ENCODE data around the gene CD93. TPM values are rescaled to one million over a fixed set of nuclear protein-coding genes. Genes with fewer than 3 reads are reported as not detected.

The CD93 gene
- polyA plus RNA-seq, 4 donors, result 0.67 to 36.7 (median 8.9) TPM

DNA sequence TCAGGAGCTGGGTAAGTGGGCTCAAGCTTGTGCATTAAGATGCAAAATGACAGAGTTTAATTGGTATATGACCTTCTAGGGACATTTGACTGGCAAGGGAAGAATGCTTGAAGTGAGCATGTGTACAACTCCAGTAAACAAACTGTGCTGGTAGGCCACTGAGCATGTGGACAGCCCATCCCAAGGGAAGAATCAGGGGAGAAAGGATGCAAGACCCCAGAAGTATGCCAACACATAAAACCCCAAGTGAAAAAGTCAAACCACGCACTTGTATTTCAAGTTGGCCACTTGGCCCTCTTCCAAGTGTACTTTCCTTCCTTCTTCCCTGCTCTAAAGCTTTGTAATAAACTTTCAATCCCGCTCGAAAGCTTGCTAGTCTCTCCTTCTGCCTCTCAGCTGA is 26.3 kb downstream of the CD93 start:
- DNase-seq (no peak), FAIRE-seq (no peak)
- WGBS, 3 donors, result 12 to 27% (median 27%) methylated on average over 3 of the region's 3 CpGs
- H3K27me3 ChIP-seq (ENCODE audit: control insufficient read depth in 3 of 3, insufficient read depth in 3 of 3, low read length in 3 of 3), result no peaks in the 10 kb centered on the region
- no peaks in the 10 kb centered on the region for H3K9me3 ChIP-seq (ENCODE audit: control insufficient read depth in 2 of 2, insufficient read depth in 1 of 2, low read depth in 1 of 2, low read length in 1 of 2)
- H3K4me1 ChIP-seq (ENCODE audit: control insufficient read depth in 3 of 3, insufficient read depth in 2 of 3, low read depth in 1 of 3, low read length in 2 of 3), result peaks cover 0 to 5% (median 0%) of the 10 kb centered on the region in 3 donors
- H3K36me3 ChIP-seq (ENCODE audit: control insufficient read depth in 3 of 3, insufficient read depth in 2 of 3, low read depth in 1 of 3, low read length in 3 of 3), result no peaks in the 10 kb centered on the region
- no peak overlapping the region for H3K4me3 ChIP-seq (ENCODE audit: low read depth in 1 of 3, low read length in 3 of 3)
- H3K27ac ChIP-seq (ENCODE audit: low read depth in 1 of 3, low read length in 2 of 3), result no peak overlapping the region

DNA sequence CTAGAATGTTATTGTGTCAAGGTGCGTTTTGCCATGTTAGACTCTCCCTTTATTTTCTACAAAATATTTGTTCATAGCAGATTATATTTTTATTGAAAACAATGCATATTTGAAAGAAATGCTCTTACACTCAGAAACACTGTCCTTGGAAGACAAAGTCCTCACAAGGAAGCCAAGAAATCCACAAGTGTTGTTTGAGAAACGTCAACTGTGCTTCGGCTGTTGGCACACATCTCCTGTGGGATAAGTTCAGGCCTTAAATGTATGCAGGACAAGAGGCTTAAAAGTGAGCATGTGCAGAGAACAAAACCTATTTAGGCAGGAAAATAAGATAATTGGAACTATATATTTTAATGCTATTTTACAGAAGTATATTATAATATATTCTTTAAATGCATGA is 27.1 kb downstream of the CD93 start:
- WGBS, 3 donors, result 81 to 88% (median 85%) methylated on average over 3 of the region's 3 CpGs
- no peak for FAIRE-seq

DNA sequence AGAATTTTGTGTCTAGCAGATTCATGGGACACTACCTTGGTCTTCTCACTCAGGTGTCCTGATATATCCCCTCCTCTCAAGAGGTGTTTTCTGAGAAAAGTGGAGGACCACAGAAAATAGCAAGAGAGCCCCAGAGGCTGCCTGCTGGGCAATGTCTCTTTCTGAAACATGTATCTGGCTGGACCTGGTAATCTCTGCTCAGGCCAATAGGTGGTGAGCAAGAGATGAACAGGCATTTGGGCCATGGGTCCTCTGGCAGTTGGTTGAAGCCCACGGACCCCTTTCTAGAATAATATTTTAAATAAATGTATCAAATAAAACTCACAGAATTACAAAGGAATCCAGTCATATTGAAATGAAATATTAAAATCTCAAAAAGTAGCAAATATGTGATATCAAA is 27.9 kb downstream of the CD93 start:
- DNase-seq (no peak), FAIRE-seq (no peak)
- Histone ChIP-seq H3K27ac (ENCODE audit: low read depth in 1 of 3, low read length in 2 of 3) (no peak overlapping the region), H3K27me3 (ENCODE audit: control insufficient read depth in 3 of 3, insufficient read depth in 3 of 3, low read length in 3 of 3) (peaks cover 0 to 4% (median 0%) of the 10 kb centered on the region in 3 donors), H3K9me3 (ENCODE audit: control insufficient read depth in 2 of 2, insufficient read depth in 1 of 2, low read depth in 1 of 2, low read length in 1 of 2) (no peaks in the 10 kb centered on the region), H3K4me1 (ENCODE audit: control insufficient read depth in 3 of 3, insufficient read depth in 2 of 3, low read depth in 1 of 3, low read length in 2 of 3) (peaks cover 0 to 5% (median 0%) of the 10 kb centered on the region in 3 donors), H3K4me3 (ENCODE audit: low read depth in 1 of 3, low read length in 3 of 3) (no peak overlapping the region), H3K36me3 (ENCODE audit: control insufficient read depth in 3 of 3, insufficient read depth in 2 of 3, low read depth in 1 of 3, low read length in 3 of 3) (no peaks in the 10 kb centered on the region)
- WGBS, 3 donors, result 52 to 73% (median 54%) methylated on average over 1 of the region's 1 CpG

More for the DNA sequence above, 27.1 kb downstream of the CD93 start:
- no peaks in the 10 kb centered on the region for H3K27me3 ChIP-seq (ENCODE audit: control insufficient read depth in 3 of 3, insufficient read depth in 3 of 3, low read length in 3 of 3)
- H3K36me3 ChIP-seq (ENCODE audit: control insufficient read depth in 3 of 3, insufficient read depth in 2 of 3, low read depth in 1 of 3, low read length in 3 of 3), result no peaks in the 10 kb centered on the region
- DNase-seq, result no peak
- no peak overlapping the region for H3K4me3 ChIP-seq (ENCODE audit: low read depth in 1 of 3, low read length in 3 of 3)
- peaks cover 0 to 5% (median 0%) of the 10 kb centered on the region in 3 donors for H3K4me1 ChIP-seq (ENCODE audit: control insufficient read depth in 3 of 3, insufficient read depth in 2 of 3, low read depth in 1 of 3, low read length in 2 of 3)
- no peaks in the 10 kb centered on the region for H3K9me3 ChIP-seq (ENCODE audit: control insufficient read depth in 2 of 2, insufficient read depth in 1 of 2, low read depth in 1 of 2, low read length in 1 of 2)
- H3K27ac ChIP-seq (ENCODE audit: low read depth in 1 of 3, low read length in 2 of 3), result no peak overlapping the region

GRCh38 chr20:23052904-23053303 is 33.2 kb downstream of the CD93 start:
- H3K36me3 ChIP-seq (ENCODE audit: control insufficient read depth in 3 of 3, insufficient read depth in 2 of 3, low read depth in 1 of 3, low read length in 3 of 3), result no peaks in the 10 kb centered on the region
- peaks cover 14 to 48% (median 27%) of the 10 kb centered on the region in 3 donors for H3K27me3 ChIP-seq (ENCODE audit: control insufficient read depth in 3 of 3, insufficient read depth in 3 of 3, low read length in 3 of 3)
- peaks cover 0 to 13% (median 2%) of the 10 kb centered on the region in 3 donors for H3K4me1 ChIP-seq (ENCODE audit: control insufficient read depth in 3 of 3, insufficient read depth in 2 of 3, low read depth in 1 of 3, low read length in 2 of 3)
- H3K4me3 ChIP-seq (ENCODE audit: low read depth in 1 of 3, low read length in 3 of 3), result no peak overlapping the region
- H3K9me3 ChIP-seq (ENCODE audit: control insufficient read depth in 2 of 2, insufficient read depth in 1 of 2, low read depth in 1 of 2, low read length in 1 of 2), result no peaks in the 10 kb centered on the region
- DNase-seq, result no peak
- 78 to 87% (median 80%) methylated on average over 5 of the region's 5 CpGs for WGBS, 3 donors
- no peak for FAIRE-seq
- H3K27ac ChIP-seq (ENCODE audit: low read depth in 1 of 3, low read length in 2 of 3), result no peak overlapping the region

DNA sequence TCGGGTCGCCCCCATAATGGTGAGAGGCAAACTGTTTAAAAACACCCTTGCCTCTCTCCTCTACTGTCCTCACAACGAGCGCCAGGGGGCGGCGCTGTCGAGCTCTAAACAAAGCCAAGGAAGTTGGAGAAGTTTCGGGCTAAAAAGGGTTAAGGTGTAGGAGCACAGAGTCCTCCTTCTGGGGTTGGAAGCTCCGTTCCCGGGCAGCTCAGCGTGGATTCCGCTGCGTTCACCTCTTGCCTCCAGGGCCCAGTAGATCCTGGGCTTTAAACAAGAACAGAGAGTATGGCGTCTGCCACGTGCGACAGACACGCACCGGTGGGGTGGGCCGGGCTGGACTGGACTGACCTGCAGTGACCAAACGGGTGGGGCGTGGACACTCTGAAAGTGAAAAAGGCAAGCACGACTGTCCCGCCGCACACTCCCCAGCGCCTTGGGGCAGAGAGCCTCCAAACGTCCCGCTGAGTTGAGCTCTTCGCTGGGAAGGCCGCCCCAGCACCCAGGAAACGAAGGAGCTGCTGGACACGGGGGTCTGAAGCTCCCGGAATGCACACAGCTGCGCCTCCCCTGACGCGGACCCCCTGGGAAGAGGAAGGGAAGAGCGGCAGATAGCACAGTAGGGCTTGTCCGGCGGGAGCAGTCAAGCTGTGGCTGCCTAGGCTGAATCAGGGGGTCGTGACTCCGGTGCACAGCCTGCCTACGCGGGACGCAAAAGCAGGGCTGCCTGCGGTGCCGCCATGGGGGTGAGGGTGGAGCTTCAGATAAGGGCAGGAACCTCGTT is 35.1 kb downstream of the CD93 start:
- FAIRE-seq (no peak), DNase-seq (peak; percentile 40 to 82)
- Histone ChIP-seq H3K9me3 (ENCODE audit: control insufficient read depth in 2 of 2, insufficient read depth in 1 of 2, low read depth in 1 of 2, low read length in 1 of 2) (no peaks in the 10 kb centered on the region), H3K27ac (ENCODE audit: low read depth in 1 of 3, low read length in 2 of 3) (peak overlapping the region in 1 of 3 donors; percentile 76), H3K27me3 (ENCODE audit: control insufficient read depth in 3 of 3, insufficient read depth in 3 of 3, low read length in 3 of 3) (peaks cover 14 to 64% (median 30%) of the 10 kb centered on the region in 3 donors), H3K4me1 (ENCODE audit: control insufficient read depth in 3 of 3, insufficient read depth in 2 of 3, low read depth in 1 of 3, low read length in 2 of 3) (peaks cover 0 to 13% (median 2%) of the 10 kb centered on the region in 3 donors), H3K36me3 (ENCODE audit: control insufficient read depth in 3 of 3, insufficient read depth in 2 of 3, low read depth in 1 of 3, low read length in 3 of 3) (no peaks in the 10 kb centered on the region), H3K4me3 (ENCODE audit: low read depth in 1 of 3, low read length in 3 of 3) (peak overlapping the region in 2 of 3 donors; percentile 2 to 48)
- WGBS, 3 donors, result 4 to 10% (median 10%) methylated on average over 44 to 46 of the region's 46 CpGs

DNA sequence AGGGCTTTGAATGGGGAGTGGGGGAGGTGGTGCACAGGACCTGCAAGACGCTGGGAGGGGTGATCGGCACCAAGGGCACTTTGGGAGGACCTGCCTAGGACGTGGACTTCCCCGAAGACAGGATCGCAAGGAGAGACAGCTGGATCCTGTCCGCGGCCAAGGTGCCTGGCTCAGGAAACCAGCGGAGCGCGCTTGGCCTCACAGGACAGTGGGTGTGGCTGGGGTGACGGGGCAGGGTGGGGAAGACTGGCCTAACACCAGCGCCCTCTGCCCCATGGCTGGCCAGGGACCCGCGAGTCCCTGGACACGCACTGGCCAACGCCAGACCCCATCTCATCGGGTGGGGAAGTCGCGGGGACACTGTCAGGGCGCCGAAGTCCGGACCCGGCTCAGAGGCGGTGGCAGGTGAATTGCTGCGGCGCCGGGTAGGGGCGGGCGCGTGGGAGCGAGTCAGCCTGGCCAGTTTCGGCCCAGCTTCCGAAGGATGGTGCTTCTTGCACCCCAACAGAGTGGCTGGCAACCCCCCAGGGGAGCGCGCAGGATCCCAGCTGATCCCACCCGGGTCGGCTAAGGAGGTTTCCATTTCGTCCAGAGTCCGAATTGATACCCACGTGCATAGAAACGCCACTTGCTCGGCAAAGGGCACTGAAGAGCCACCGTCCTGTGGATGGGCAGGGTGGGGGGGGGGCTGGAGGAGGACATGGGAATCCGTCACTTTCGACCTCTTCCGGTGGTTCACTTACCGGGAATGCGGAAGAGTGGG is 35.9 kb downstream of the CD93 start:
- H3K27ac ChIP-seq (ENCODE audit: low read depth in 1 of 3, low read length in 2 of 3), result peak overlapping the region in 1 of 3 donors; percentile 88
- FAIRE-seq (no peak), DNase-seq (peak; percentile 17 to 54)
- H3K36me3 ChIP-seq (ENCODE audit: control insufficient read depth in 3 of 3, insufficient read depth in 2 of 3, low read depth in 1 of 3, low read length in 3 of 3), result no peaks in the 10 kb centered on the region
- H3K9me3 ChIP-seq (ENCODE audit: control insufficient read depth in 2 of 2, insufficient read depth in 1 of 2, low read depth in 1 of 2, low read length in 1 of 2), result no peaks in the 10 kb centered on the region
- 0 to 2% (median 1%) methylated on average over 43 to 48 of the region's 48 CpGs for WGBS, 3 donors
- H3K4me3 ChIP-seq (ENCODE audit: low read depth in 1 of 3, low read length in 3 of 3), result peak overlapping the region in 2 of 3 donors; percentile 2 to 48
- H3K27me3 ChIP-seq (ENCODE audit: control insufficient read depth in 3 of 3, insufficient read depth in 3 of 3, low read length in 3 of 3), result peaks cover 14 to 66% (median 30%) of the 10 kb centered on the region in 3 donors
- peaks cover 0 to 13% (median 2%) of the 10 kb centered on the region in 3 donors for H3K4me1 ChIP-seq (ENCODE audit: control insufficient read depth in 3 of 3, insufficient read depth in 2 of 3, low read depth in 1 of 3, low read length in 2 of 3)

DNA sequence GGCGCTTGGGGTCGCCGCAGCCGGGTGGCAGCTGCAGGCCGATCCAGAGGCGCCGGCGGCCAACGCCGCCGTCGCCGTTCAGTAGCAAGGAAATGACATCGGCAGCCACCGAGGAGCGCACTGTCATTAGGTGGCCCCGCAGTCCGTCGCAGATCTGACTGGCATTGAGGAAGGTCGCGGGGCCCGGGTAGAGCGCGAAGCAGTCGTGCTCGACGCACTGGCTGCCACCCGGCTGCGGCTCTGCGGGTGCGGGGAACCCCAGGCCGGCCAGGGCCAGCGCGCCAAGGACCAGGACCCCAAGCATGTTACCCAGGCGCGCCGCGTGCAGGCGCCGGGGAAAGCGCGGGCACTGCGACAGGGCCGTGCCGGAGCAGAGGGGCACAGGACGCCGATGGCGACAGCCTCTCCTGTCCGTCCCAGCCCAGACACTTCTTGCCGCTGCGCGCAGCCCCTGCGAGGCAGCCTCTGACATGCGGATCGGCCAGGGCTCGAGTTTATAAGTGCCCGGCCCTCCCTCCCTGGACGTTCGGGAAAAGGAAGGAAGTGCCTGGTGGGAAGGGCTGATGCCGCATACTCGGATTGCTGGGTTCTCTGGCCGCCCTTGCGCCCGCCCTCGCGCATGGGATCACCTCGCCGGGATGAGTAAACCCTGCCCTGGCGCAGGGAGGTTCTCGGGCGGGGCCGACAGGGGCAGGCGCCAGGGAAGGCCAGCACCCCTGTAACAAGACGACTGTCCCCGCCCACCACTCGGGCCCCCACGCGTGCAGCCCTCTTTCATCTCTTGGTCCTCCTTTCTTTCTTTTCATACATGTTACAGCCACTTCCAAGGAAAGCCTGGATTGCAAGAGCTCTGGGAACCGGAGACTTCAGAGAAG is 36.7 kb downstream of the CD93 start, which contains the start of gene THBD:
Gene THBD, minus strand, starts transcription at position 472 of the 875 bp plus-strand sequence. Its CDS starts 168 bp downstream, at position 304.
- DNase-seq (peak; percentile 15 to 58), FAIRE-seq (no peak)
- 1% methylated on average over 67 to 79 of the region's 79 CpGs for WGBS, 3 donors
- Histone ChIP-seq H3K9me3 (ENCODE audit: control insufficient read depth in 2 of 2, insufficient read depth in 1 of 2, low read depth in 1 of 2, low read length in 1 of 2) (no peaks in the 10 kb centered on the region), H3K27me3 (ENCODE audit: control insufficient read depth in 3 of 3, insufficient read depth in 3 of 3, low read length in 3 of 3) (peaks cover 14 to 70% (median 30%) of the 10 kb centered on the region in 3 donors), H3K36me3 (ENCODE audit: control insufficient read depth in 3 of 3, insufficient read depth in 2 of 3, low read depth in 1 of 3, low read length in 3 of 3) (no peaks in the 10 kb centered on the region), H3K27ac (ENCODE audit: low read depth in 1 of 3, low read length in 2 of 3) (peak within 1 kb of the TSS in 2 of 3 donors; percentile 25 to 88), H3K4me3 (ENCODE audit: low read depth in 1 of 3, low read length in 3 of 3) (peak within 1 kb of the TSS; percentile 4 to 48 (median 39)), H3K4me1 (ENCODE audit: control insufficient read depth in 3 of 3, insufficient read depth in 2 of 3, low read depth in 1 of 3, low read length in 2 of 3) (peaks cover 0 to 13% (median 2%) of the 10 kb centered on the region in 3 donors)
